ENCODE measurements around the gene IFTAP.

The IFTAP gene

GRCh38 chr11:36702330-36703054 is 108.2 kb downstream of the IFTAP start:
- DNase-seq = peak; percentile 49

- no peak for DNase-seq
Observed at GRCh38 chr11:36703055-36703404, 108.7 kb downstream of the IFTAP start.

All from right kidney (tissue), 1 donor.